Left ventricle myocardium inferior (tissue), 1 donor: Measurements from ENCODE around the gene CCDC51. TPM values are rescaled to one million over a fixed set of nuclear protein-coding genes. Genes with fewer than 3 reads are reported as not detected.

Experiments
- DNase-seq: peaks from one replicate; pipeline ENCODE4 v3.0.0-alpha.2; 2020
- H3K27ac ChIP-seq: fragments of 200-600 bp; replicated peaks from 2 replicates; pipeline ENCODE4 v1.8.0; 2021
- H3K27me3 ChIP-seq: fragments of 200-600 bp; 2 replicates; pipeline ENCODE4 v1.8.0; 2021; ENCODE audit warnings: low read depth
- H3K36me3 ChIP-seq: fragments of 200-600 bp; 2 replicates; pipeline ENCODE4 v1.8.0; 2021
- H3K4me1 ChIP-seq: fragments of 200-600 bp; 2 replicates; pipeline ENCODE4 v1.8.0; 2021
- H3K4me3 ChIP-seq: fragments of 200-600 bp; 2 replicates; pipeline ENCODE4 v1.8.0; 2021; ENCODE audit warnings: mild to moderate bottlenecking, moderate library complexity
- H3K9me3 ChIP-seq: fragments of 200-600 bp; replicated peaks from 2 replicates; pipeline ENCODE4 v1.8.0; 2021
- intact Hi-C: fragments of 100-400 bp; cut with micrococcal nuclease; formaldehyde crosslinking; loops from one replicate; pipeline ENCODE4 v1.11.0; 2022
- total RNA-seq: library from RNA; stranded (reverse); fragmentation: NEBNext Ultra II Directional; extraction: Animal tissue kit (Norgen Biotek cat#: 25700); gene quantifications from one replicate; pipeline ENCODE4 v1.2.1, GENCODE V29; 2021
- TF ChIP-seq, protein P1 (sequence below): fragments of 200-600 bp; IDR thresholded peaks from 2 replicates; pipeline ENCODE4 v1.8.0; 2021; ENCODE audit warnings: antibody characterized with exemption, mild to moderate bottlenecking, borderline replicate concordance
- donor health status: DM: no; HTN: yes; CAD: no; lungs with severe emphysema.

The CCDC51 gene
- total RNA-seq, 1 donor from 2014 or later = 13.9 TPM

DNA sequence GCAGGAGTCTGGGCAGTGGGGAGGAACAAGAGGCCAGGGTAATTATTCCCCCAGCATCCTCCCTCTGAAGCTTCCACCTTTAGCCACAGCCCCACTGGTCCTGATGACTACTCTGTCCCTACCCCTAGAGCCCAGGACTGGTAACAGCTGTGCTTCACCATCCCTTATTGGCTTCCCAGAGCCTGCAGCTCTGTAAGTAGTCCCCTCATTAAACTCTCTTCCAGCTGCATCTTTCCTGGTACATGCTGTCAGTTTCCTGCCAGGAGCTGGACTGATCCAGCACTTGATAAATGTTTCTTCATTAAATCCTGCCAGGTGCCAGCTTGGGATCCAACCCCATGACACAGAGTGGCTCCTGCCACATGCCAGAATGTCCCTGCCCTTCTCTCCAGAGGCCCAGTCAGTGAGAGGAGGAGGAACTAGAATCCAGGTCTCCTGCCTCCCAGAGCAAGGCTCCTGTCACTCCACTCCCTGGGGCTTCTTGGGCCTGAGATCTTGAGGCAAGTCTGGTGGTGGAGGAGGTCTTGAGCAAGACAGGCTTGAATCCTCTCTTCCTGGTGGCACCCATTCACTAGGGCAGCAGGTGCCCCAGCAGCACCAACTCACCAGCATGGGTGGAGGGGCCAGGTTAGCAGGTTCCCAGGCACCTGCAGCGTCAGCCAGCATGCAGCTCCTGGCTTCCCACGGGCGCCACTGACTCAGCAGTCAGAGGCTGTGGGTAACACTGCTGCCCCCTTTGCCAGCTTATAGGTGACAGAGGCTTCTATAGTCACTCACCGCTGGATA, 40.3 kb downstream of the CCDC51 start:
- Histone ChIP-seq H3K9me3 (no peaks in the 10 kb centered on the region), H3K27ac (no peak overlapping the region), H3K4me3 (no peak overlapping the region), H3K27me3 (no peaks in the 10 kb centered on the region), H3K36me3 (peaks cover 12% of the 10 kb centered on the region), H3K4me1 (peaks cover 13% of the 10 kb centered on the region)
- intact Hi-C loops = loop anchor here (5.0 kb wide), 1 partner anchor 38 kb away; no protein-coding TSS in a partner anchor
- DNase-seq = no peak
- TF ChIP-seq, protein P1, sequence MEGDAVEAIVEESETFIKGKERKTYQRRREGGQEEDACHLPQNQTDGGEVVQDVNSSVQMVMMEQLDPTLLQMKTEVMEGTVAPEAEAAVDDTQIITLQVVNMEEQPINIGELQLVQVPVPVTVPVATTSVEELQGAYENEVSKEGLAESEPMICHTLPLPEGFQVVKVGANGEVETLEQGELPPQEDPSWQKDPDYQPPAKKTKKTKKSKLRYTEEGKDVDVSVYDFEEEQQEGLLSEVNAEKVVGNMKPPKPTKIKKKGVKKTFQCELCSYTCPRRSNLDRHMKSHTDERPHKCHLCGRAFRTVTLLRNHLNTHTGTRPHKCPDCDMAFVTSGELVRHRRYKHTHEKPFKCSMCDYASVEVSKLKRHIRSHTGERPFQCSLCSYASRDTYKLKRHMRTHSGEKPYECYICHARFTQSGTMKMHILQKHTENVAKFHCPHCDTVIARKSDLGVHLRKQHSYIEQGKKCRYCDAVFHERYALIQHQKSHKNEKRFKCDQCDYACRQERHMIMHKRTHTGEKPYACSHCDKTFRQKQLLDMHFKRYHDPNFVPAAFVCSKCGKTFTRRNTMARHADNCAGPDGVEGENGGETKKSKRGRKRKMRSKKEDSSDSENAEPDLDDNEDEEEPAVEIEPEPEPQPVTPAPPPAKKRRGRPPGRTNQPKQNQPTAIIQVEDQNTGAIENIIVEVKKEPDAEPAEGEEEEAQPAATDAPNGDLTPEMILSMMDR = no peak

DNA sequence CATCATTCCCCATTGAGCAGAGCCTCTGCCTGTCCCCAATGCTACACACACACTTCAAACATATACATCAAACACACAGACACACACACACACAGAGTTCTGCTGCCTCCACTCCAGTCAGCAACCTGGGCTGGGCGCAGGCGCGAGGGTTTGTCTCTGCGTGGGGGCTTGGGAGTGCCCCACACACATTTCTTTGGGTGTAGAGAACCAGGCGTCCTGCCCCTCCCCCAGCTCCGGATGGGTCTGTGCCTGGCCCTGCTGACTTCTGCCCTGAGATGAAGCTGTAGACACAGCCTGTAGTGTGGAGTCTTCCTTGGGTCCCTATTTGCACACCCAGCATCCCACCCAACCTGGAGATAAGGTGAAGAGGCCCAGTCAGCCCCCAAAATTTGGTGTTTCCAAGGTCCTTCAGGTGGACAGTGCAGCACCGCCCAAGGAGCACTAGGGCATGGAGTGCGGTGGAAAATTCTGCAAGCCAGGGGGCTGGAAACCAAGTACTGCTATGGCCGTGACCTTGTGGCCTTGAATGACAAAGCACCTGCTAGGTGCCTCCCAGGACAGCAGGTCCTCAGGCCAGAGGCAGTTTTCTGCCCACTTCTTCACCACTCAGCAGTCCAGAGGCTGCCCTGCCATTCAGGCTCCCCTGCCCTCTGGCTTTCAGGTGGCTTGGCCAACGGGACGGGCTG, 41.1 kb downstream of the CCDC51 start:
- intact Hi-C loops = no loop called here
- no peak overlapping the region for H3K4me3 ChIP-seq

DNA sequence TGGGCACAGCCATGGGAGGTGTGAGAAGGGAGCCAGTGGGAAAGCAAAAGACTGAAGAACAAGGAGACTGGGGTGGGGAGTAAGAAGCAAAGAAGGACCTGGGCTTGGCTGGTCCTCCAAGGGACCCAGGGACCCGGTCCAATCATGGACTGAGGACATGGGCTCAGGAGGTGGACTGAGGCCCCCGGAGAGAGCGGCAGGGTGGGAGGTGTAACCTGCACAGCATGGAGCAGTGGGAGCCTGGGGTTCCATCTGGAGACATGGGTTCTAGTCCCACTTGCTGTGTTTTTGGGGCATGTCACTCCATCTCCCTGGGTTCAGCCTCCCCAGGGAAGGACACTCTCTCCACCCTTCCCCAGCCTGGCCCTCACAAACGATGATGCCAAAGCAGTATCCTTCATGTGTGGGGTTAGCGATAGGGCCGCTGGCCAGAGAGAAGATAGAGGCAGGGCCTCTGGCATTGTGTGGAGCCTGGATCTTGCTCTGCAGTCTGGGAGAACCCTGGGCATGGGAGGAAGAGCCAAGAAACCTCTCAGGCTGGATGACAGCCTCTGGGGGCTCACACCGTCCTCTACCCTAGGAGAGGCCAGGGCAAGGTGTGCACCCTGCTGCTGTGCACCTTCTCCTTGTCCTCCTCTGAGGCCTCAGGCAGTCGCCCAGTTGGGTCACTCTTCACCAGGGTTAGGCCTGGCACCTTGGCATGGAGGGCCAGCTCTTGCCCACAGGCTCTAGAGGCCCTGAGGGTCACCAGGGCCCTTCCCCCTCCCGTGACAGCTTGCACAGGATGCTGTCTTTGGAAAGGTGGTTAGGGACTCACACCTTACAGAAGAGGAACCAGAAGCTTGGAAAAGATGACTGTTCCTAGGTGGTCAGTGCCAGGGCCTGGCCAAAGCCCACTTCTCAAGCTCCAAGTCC, 41.9 kb downstream of the CCDC51 start:
- no peaks in the 10 kb centered on the region for H3K9me3 ChIP-seq
- H3K27ac ChIP-seq = no peak overlapping the region
- H3K4me3 ChIP-seq = no peak overlapping the region
- peaks cover 13% of the 10 kb centered on the region for H3K4me1 ChIP-seq
- H3K36me3 ChIP-seq = no peaks in the 10 kb centered on the region
- peaks cover 10% of the 10 kb centered on the region for H3K27me3 ChIP-seq
- intact Hi-C loops = no loop called here
- TF ChIP-seq, protein P1 = no peak
- DNase-seq = no peak

More for the DNA sequence above, 41.1 kb downstream of the CCDC51 start:
- Histone ChIP-seq H3K36me3 (peaks cover 4% of the 10 kb centered on the region), H3K27ac (no peak overlapping the region), H3K4me1 (peaks cover 13% of the 10 kb centered on the region), H3K27me3 (peaks cover 2% of the 10 kb centered on the region), H3K9me3 (no peaks in the 10 kb centered on the region)
- TF ChIP-seq, protein P1 = no peak
- no peak for DNase-seq

DNA sequence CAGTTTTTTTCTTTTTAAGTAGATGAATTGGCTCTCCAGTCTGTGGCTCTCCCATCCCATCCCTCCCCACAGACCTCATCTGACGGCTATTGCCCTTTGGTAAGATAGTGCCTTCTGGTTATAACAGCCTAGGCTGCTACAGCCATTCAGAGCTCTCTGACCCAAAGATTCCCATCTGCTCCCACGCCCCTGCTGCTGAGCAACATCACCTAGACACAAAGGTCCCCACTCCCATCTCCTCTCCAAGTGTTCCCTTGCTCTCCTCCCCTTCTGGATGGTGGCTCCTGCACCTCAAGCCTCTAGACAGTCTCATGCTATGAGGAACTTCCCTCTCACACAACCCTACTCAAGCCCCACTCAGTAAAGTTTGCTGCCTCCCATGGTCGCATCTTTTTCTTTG, 44.2 kb downstream of the CCDC51 start:
- DNase-seq = no peak
- intact Hi-C loops = no loop called here
- no peak overlapping the region for H3K27ac ChIP-seq

DNA sequence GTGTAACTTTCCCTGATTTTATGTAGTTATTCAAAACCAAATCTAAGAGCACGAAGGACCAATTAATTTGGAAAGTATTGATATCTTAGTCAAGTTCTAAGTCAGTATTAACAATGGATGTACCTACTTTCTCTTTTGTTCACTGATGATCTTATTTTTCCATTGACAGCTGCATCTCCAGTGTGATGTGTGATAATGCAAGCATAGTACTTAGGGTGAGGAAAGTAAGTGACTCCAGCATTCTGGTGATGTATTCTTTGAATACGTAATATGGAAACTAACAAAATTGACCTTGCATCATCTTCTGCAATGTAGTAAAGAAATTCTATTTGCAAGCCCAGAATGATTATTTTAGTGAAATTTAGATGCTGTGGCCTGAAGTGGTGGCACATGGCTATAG, 45.5 kb downstream of the CCDC51 start:
- DNase-seq = no peak
- peaks cover 10% of the 10 kb centered on the region for H3K27me3 ChIP-seq
- H3K36me3 ChIP-seq = no peaks in the 10 kb centered on the region
- intact Hi-C loops = no loop called here
- H3K4me1 ChIP-seq = no peaks in the 10 kb centered on the region
- H3K4me3 ChIP-seq = no peak overlapping the region
- no peak overlapping the region for H3K27ac ChIP-seq
- TF ChIP-seq, protein P1 = no peak
- no peaks in the 10 kb centered on the region for H3K9me3 ChIP-seq

More for the DNA sequence above, 44.2 kb downstream of the CCDC51 start:
- H3K4me1 ChIP-seq = no peaks in the 10 kb centered on the region
- no peak overlapping the region for H3K4me3 ChIP-seq
- no peaks in the 10 kb centered on the region for H3K36me3 ChIP-seq
- H3K27me3 ChIP-seq = peaks cover 10% of the 10 kb centered on the region
- TF ChIP-seq, protein P1 = no peak
- H3K9me3 ChIP-seq = no peaks in the 10 kb centered on the region
